Measurements from ENCODE around the gene SSH2. TPM values are rescaled to one million over a fixed set of nuclear protein-coding genes. Genes with fewer than 3 reads are reported as not detected.

SSH2 gene
- total and polyA plus RNA-seq, 2 of the 13 experiments (the other 11 are each of a cell fraction or from before 2014, with no cell fraction given) = 6.0 to 6.4 TPM

- Histone ChIP-seq H3K4me1 (ENCODE audit: insufficient read depth, low read length) (no peaks in the 10 kb centered on the region), H3K36me3 (replicated peaks in 1 of 2; ENCODE audit: control insufficient read depth in 1 of 2, insufficient read depth in 2 of 2, low read length in 2 of 2) (no peaks in the 10 kb centered on the region), H3K4me2 (ENCODE audit: low read depth, low read length) (no peak overlapping the region), H3K9ac (ENCODE audit: insufficient read depth, low read depth, low read length) (no peak overlapping the region), H3K27ac (ENCODE audit: extremely low read length, insufficient read depth, low read length) (no peak overlapping the region), H4K20me1 (ENCODE audit: insufficient read depth, low read length) (no peaks in the 10 kb centered on the region), H3K27me3 (ENCODE audit: control insufficient read depth in 1 of 2, insufficient read depth in 2 of 2, low read length in 2 of 2) (no peaks in the 10 kb centered on the region), H2AFZ (ENCODE audit: low read length) (no peak overlapping the region), H3K79me2 (ENCODE audit: insufficient read depth, low read length) (no peaks in the 10 kb centered on the region), H3K4me3 (replicated peaks in 1 of 3; ENCODE audit: insufficient read depth in 1 of 3, low read depth in 2 of 3, low read length in 3 of 3) (no peak overlapping the region), H3K9me3 (ENCODE audit: low read length) (no peaks in the 10 kb centered on the region)
- in situ Hi-C loops (cut with HindIII; ENCODE audit: extremely low pct_ligation_motif_present, low pct_unique_long_range_greater_than_20kb) = no loop called here
- DNase-seq (ENCODE audit: low spot score) (no peak), ATAC-seq (no peak), FAIRE-seq (no peak)
- BruUV-seq (replicated peaks) = no TSS peak
- intact Hi-C loops (cut with micrococcal nuclease; ENCODE audit: unreplicated experiment) = no loop called here
- TF ChIP-seq KMT2A (CRISPR knock-in tag; IDR thresholded peaks at IDR 0.05) = no peak
- no peak for TF ChIP-seq ZNF619 (CRISPR knock-in tag; IDR thresholded peaks at IDR 0.05)
- no peak for TF ChIP-seq ATM (IDR thresholded peaks at IDR 0.05; ENCODE audit: borderline replicate concordance)
- no peak for TF ChIP-seq E2F5 (CRISPR knock-in tag; conservative IDR thresholded peaks at IDR 0.05)
- no peak for TF ChIP-seq NFKBIZ (CRISPR knock-in tag; IDR thresholded peaks at IDR 0.05)
- TF ChIP-seq KDM3A (CRISPR knock-in tag; IDR thresholded peaks at IDR 0.05; ENCODE audit: low read depth) = no peak
- no peak for TF ChIP-seq SRY (CRISPR knock-in tag; IDR thresholded peaks at IDR 0.05)
- no peak for TF ChIP-seq ARNT (IDR thresholded peaks at IDR 0.05)
- no peak for TF ChIP-seq ZNF614 (CRISPR knock-in tag; IDR thresholded peaks at IDR 0.05; ENCODE audit: borderline replicate concordance)
- TF ChIP-seq NFATC3 (CRISPR knock-in tag; IDR thresholded peaks at IDR 0.05) = no peak
- no peak for TF ChIP-seq SYNCRIP (IDR thresholded peaks at IDR 0.05; ENCODE audit: insufficient read depth, low read depth, low read length)
- TF ChIP-seq BATF2 (CRISPR knock-in tag; IDR thresholded peaks at IDR 0.05) = no peak
- TF ChIP-seq ZNF275 (CRISPR knock-in tag; IDR thresholded peaks at IDR 0.05; ENCODE audit: borderline replicate concordance) = no peak
- no peak for TF ChIP-seq GATA4 (IDR thresholded peaks at IDR 0.05; ENCODE audit: borderline replicate concordance, low read depth)
- no peak for TF ChIP-seq IRX3 (CRISPR knock-in tag; IDR thresholded peaks at IDR 0.05; ENCODE audit: borderline replicate concordance, low read depth)
- no peak for TF ChIP-seq YEATS2 (CRISPR knock-in tag; IDR thresholded peaks at IDR 0.05; ENCODE audit: borderline replicate concordance)
- ChIA-PET POLR2A (no interaction called here), CTCF (ENCODE audit: low intra/inter-chr PET ratio, low total read pairs) (no interaction called here)
- WGBS (ENCODE audit: low lambda C conversion rate) = 25% methylated on average over 5 of the region's 5 CpGs
Observed at GRCh38 chr17:29968271-29968670, 38.2 kb upstream of the SSH2 start.

All from HepG2 (cell line).